ENCODE data around the gene RPL29. TPM values are rescaled to one million over a fixed set of nuclear protein-coding genes. Genes with fewer than 3 reads are reported as not detected.
A peak's percentile ranks its signal among the peaks of the same experiment; 100 is the strongest.

RPL29 gene
- total and polyA plus RNA-seq, 2 experiments from 2014 or later = 844 to 1,533 TPM

GRCh38 chr3:51988286-51989146, 7.2 kb downstream of the RPL29 start:
- no peak overlapping the region for H3K4me3 ChIP-seq
- no peak for DNase-seq (ENCODE audit: low read depth in 1 of 2, low spot score in 1 of 2)
- peaks cover 6% of the 10 kb centered on the region for H3K36me3 ChIP-seq
- no peaks in the 10 kb centered on the region for H3K9me3 ChIP-seq (ENCODE audit: low read depth)
- no peak for TF ChIP-seq CTCF (IDR thresholded peaks at IDR 0.05; ENCODE audit: low read depth, low read length)
- peak overlapping the region; percentile 62 for H3K27ac ChIP-seq
- peaks cover 9% of the 10 kb centered on the region for H3K4me1 ChIP-seq (ENCODE audit: low read depth)
- H3K27me3 ChIP-seq = no peaks in the 10 kb centered on the region

- Histone ChIP-seq H3K4me3 (no peak overlapping the region), H3K36me3 (peaks cover 2% of the 10 kb centered on the region), H3K4me1 (ENCODE audit: low read depth) (peaks cover 9% of the 10 kb centered on the region), H3K9me3 (ENCODE audit: low read depth) (no peaks in the 10 kb centered on the region), H3K27ac (peak overlapping the region; percentile 14), H3K27me3 (no peaks in the 10 kb centered on the region)
- DNase-seq (ENCODE audit: low read depth in 1 of 2, low spot score in 1 of 2) = no peak
- no peak for TF ChIP-seq CTCF (IDR thresholded peaks at IDR 0.05; ENCODE audit: low read depth, low read length)
These were observed 8.1 kb downstream of the RPL29 start for GRCh38 chr3:51987568-51987967.

- Histone ChIP-seq H3K27ac (no peak overlapping the region), H3K4me1 (ENCODE audit: low read depth) (peaks cover 16% of the 10 kb centered on the region), H3K9me3 (ENCODE audit: low read depth) (no peaks in the 10 kb centered on the region), H3K36me3 (no peaks in the 10 kb centered on the region), H3K27me3 (no peaks in the 10 kb centered on the region), H3K4me3 (no peak overlapping the region)
- no peak for DNase-seq (ENCODE audit: low read depth in 1 of 2, low spot score in 1 of 2)
- TF ChIP-seq CTCF (IDR thresholded peaks at IDR 0.05; ENCODE audit: low read depth, low read length) = no peak
These were observed 9.4 kb downstream of the RPL29 start for GRCh38 chr3:51986010-51986947.

GRCh38 chr3:51985063-51985462, 10.6 kb downstream of the RPL29 start:
- H3K4me3 ChIP-seq = no peak overlapping the region
- H3K27ac ChIP-seq = no peak overlapping the region
- no peak for DNase-seq (ENCODE audit: low read depth in 1 of 2, low spot score in 1 of 2)
- H3K36me3 ChIP-seq = no peaks in the 10 kb centered on the region
- TF ChIP-seq CTCF (IDR thresholded peaks at IDR 0.05; ENCODE audit: low read depth, low read length) = no peak
- H3K4me1 ChIP-seq (ENCODE audit: low read depth) = peaks cover 16% of the 10 kb centered on the region
- H3K27me3 ChIP-seq = no peaks in the 10 kb centered on the region
- H3K9me3 ChIP-seq (ENCODE audit: low read depth) = no peaks in the 10 kb centered on the region

GRCh38 chr3:51984269-51984647, 11.4 kb downstream of the RPL29 start:
- Histone ChIP-seq H3K9me3 (ENCODE audit: low read depth) (no peaks in the 10 kb centered on the region), H3K27ac (peak overlapping the region; percentile 86), H3K4me3 (no peak overlapping the region), H3K27me3 (no peaks in the 10 kb centered on the region), H3K4me1 (ENCODE audit: low read depth) (peaks cover 16% of the 10 kb centered on the region), H3K36me3 (no peaks in the 10 kb centered on the region)
- no peak for DNase-seq (ENCODE audit: low read depth in 1 of 2, low spot score in 1 of 2)
- TF ChIP-seq CTCF (IDR thresholded peaks at IDR 0.05; ENCODE audit: low read depth, low read length) = no peak

Data from cardiac muscle cell (in vitro differentiated cells and primary cell).